IMR-90 (cell line): ENCODE measurements around the gene LAMA3. TPM values are rescaled to one million over a fixed set of nuclear protein-coding genes. Genes with fewer than 3 reads are reported as not detected.

Experiments used
- ATAC-seq: fragments of 200-7000 bp; cut with Tn5 transposase; 2 replicates; pipeline ENCODE4 v1.9.1; 2020; ENCODE audit warnings: low read depth, mild to moderate bottlenecking, moderate library complexity
- BruUV-seq: library from RNA; stranded (reverse); fragments of 400-500 nt; replicated peaks from 2 replicates; lab custom pipeline; 2021; lab: Mats Ljungman, UMichigan
- CTCF ChIA-PET: fragments of 300-600 bp; formaldehyde crosslinking; extraction: SDS; loops from one replicate; lab custom pipeline; 2021; ENCODE audit warnings: antibody characterized with exemption; lab: Yijun Ruan, JAX
- POLR2A ChIA-PET: fragments of 300-600 bp; sonication (Branson Sonifier 250); formaldehyde crosslinking; loops from one replicate; lab custom pipeline; 2022; ENCODE audit warnings: antibody characterized with exemption; ENCODE audit not compliant: unreplicated experiment; lab: Charles Lee
- DNase-seq: peaks from one replicate; pipeline ENCODE4 v3.0.0; 2013
- H2AFZ ChIP-seq: replicated peaks from 2 replicates; pipeline ENCODE3; 2013; ENCODE audit warnings: low read length, mild to moderate bottlenecking; ENCODE audit not compliant: poor library complexity
- H2AK5ac ChIP-seq: 2 replicates; pipeline ENCODE4 v1.6.1; 2013; ENCODE audit warnings: low read depth, low read length, inconsistent platforms
- H2AK9ac ChIP-seq: replicated peaks from 2 replicates; pipeline ENCODE3; 2013; ENCODE audit warnings: mild to moderate bottlenecking, low read depth, low read length, moderate library complexity; ENCODE audit not compliant: poor library complexity
- H2BK120ac ChIP-seq: 2 replicates; pipeline ENCODE4 v1.6.1; 2013; ENCODE audit warnings: low read depth, low read length, inconsistent platforms
- H2BK15ac ChIP-seq: 3 replicates; pipeline ENCODE4 v1.6.1; 2013; ENCODE audit warnings: low read depth, low read length, inconsistent platforms
- H2BK20ac ChIP-seq: 2 replicates; pipeline ENCODE4 v1.6.1; 2013; ENCODE audit warnings: low read depth, mild to moderate bottlenecking, inconsistent platforms, low read length, moderate library complexity
- H2BK5ac ChIP-seq: 2 replicates; pipeline ENCODE4 v1.6.1; 2013; ENCODE audit warnings: mild to moderate bottlenecking, low read depth, low read length, inconsistent platforms; ENCODE audit not compliant: poor library complexity, severe bottlenecking
- H3K14ac ChIP-seq: replicated peaks from 2 replicates; pipeline ENCODE4 v1.6.1; 2013; ENCODE audit warnings: low read depth, low read length, inconsistent platforms
- H3K18ac ChIP-seq: 2 replicates; pipeline ENCODE4 v1.6.1; 2013; ENCODE audit warnings: low read depth, low read length, control low read depth
- H3K23ac ChIP-seq: 2 replicates; pipeline ENCODE4 v1.6.1; 2013; ENCODE audit warnings: low read depth, low read length, inconsistent platforms
- H3K27ac ChIP-seq: 2 replicates; pipeline ENCODE4 v1.5.1; 2013; ENCODE audit warnings: mild to moderate bottlenecking, control low read depth, low read length; ENCODE audit not compliant: insufficient read depth
- H3K27me3 ChIP-seq: 2 replicates; pipeline ENCODE4 v1.6.1; 2013; ENCODE audit warnings: low read length; ENCODE audit not compliant: control insufficient read depth, insufficient read depth
- H3K36me3 ChIP-seq: 2 replicates; pipeline ENCODE4 v1.6.1; 2013; ENCODE audit warnings: low read length, mixed read lengths; ENCODE audit not compliant: control insufficient read depth, insufficient read depth
- H3K4ac ChIP-seq: 2 replicates; pipeline ENCODE4 v1.6.1; 2013; ENCODE audit warnings: low read depth, low read length, inconsistent platforms
- H3K4me1 ChIP-seq: 2 replicates; pipeline ENCODE4 v1.6.1; 2013; ENCODE audit warnings: low read length, mixed read lengths; ENCODE audit not compliant: control insufficient read depth, insufficient read depth
- H3K4me2 ChIP-seq: 2 replicates; pipeline ENCODE4 v1.6.1; 2013; ENCODE audit warnings: low read depth, mild to moderate bottlenecking, control low read depth, low read length, moderate library complexity
- H3K4me3 ChIP-seq: 2 replicates; pipeline ENCODE4 v1.5.1; 2013; ENCODE audit warnings: low read depth, mild to moderate bottlenecking, control low read depth, low read length, moderate library complexity; ENCODE audit not compliant: insufficient read depth
- H3K56ac ChIP-seq: 2 replicates; pipeline ENCODE4 v1.6.1; 2013; ENCODE audit warnings: low read length, inconsistent platforms; ENCODE audit not compliant: insufficient read depth; ENCODE audit errors: extremely low read depth
- H3K79me1 ChIP-seq, 2 experiments: 2 replicates each; pipeline ENCODE4 v1.6.1; 2013; ENCODE audit warnings: low read length in 2 of 2, inconsistent platforms in 1 of 2, low read depth in 1 of 2
- H3K9ac ChIP-seq: 2 replicates; pipeline ENCODE4 v1.6.1; 2013; ENCODE audit warnings: low read depth, low read length, control low read depth
- H3K9me1 ChIP-seq: 2 replicates; pipeline ENCODE4 v1.6.1; 2013; ENCODE audit warnings: low read length, inconsistent platforms; ENCODE audit not compliant: insufficient read depth
- H3K9me3 ChIP-seq: 2 replicates; pipeline ENCODE4 v1.6.1; 2013; ENCODE audit warnings: low read length; ENCODE audit not compliant: control insufficient read depth, insufficient read depth
- H4K20me1 ChIP-seq: 2 replicates; pipeline ENCODE4 v1.6.1; 2013; ENCODE audit warnings: low read length, inconsistent platforms; ENCODE audit not compliant: insufficient read depth
- H4K5ac ChIP-seq: 2 replicates; pipeline ENCODE4 v1.6.1; 2013; ENCODE audit warnings: mild to moderate bottlenecking, low read depth, low read length, control low read depth
- H4K8ac ChIP-seq, 2 experiments: 2 replicates each; pipeline ENCODE4 v1.6.1; 2013; ENCODE audit warnings: low read depth in 2 of 2, low read length in 2 of 2, control low read depth in 1 of 2, inconsistent platforms in 1 of 2
- H4K91ac ChIP-seq: 2 replicates; pipeline ENCODE4 v1.6.1; 2013; ENCODE audit warnings: low read depth, low read length, inconsistent platforms; ENCODE audit not compliant: insufficient read depth
- BHLHE40 ChIP-seq: fragments of 150-350 bp; IDR thresholded peaks from 2 replicates; pipeline ENCODE4 v1.6.1; 2016; ENCODE audit warnings: mild to moderate bottlenecking, low read depth, low read length
- MXI1 ChIP-seq: IDR thresholded peaks from 2 replicates; pipeline ENCODE4 v1.6.1; 2012; ENCODE audit warnings: low read depth, mild to moderate bottlenecking, low read length, moderate library complexity, borderline replicate concordance
- RCOR1 ChIP-seq: IDR thresholded peaks from 2 replicates; pipeline ENCODE4 v1.6.1; 2012; ENCODE audit warnings: mild to moderate bottlenecking, low read length, improper control_type of control experiment; ENCODE audit not compliant: insufficient replicate concordance
- dilution Hi-C: fragments of 300-500 bp; cut with HindIII; formaldehyde crosslinking; loops from one replicate; pipeline ENCODE4 v1.14.3; 2018; ENCODE audit warnings: low sequenced_read_pairs; ENCODE audit not compliant: unreplicated experiment
- in situ Hi-C: fragments of 300-500 bp; cut with MboI; formaldehyde crosslinking; loops from 3 replicates; pipeline ENCODE4 v1.14.3; 2019; ENCODE audit warnings: low sequenced_read_pairs, inconsistent platforms, mixed read lengths
- intact Hi-C: fragments of 100-400 bp; cut with micrococcal nuclease; formaldehyde crosslinking; loops from 2 replicates; pipeline ENCODE4 v1.10.0; 2022
- polyA plus RNA-seq, 3 experiments: library from polyadenylated mRNA; depleted of rRNA; stranded (reverse); fragments of >200 nt; gene quantifications; 2 replicates each; pipeline ENCODE4 v1.2.3, GENCODE V29; 2012; ENCODE audit warnings: low replicate concordance in 1 of 3
- total RNA-seq: library from RNA; depleted of rRNA; stranded (reverse); fragments of >200 nt; gene quantifications from 2 replicates; pipeline ENCODE4 v1.2.3, GENCODE V29; 2012
- TF ChIP-seq, protein P1 (sequence below): conservative IDR thresholded peaks from 2 replicates; pipeline ENCODE4 v1.5.1; 2012; ENCODE audit warnings: mild to moderate bottlenecking, low read depth, low read length, improper control_type of control experiment

LAMA3 gene
- total and polyA plus RNA-seq, 2 of the 4 experiments (the other 2 are of a cell fraction): 0.18 to 0.19 TPM

DNA sequence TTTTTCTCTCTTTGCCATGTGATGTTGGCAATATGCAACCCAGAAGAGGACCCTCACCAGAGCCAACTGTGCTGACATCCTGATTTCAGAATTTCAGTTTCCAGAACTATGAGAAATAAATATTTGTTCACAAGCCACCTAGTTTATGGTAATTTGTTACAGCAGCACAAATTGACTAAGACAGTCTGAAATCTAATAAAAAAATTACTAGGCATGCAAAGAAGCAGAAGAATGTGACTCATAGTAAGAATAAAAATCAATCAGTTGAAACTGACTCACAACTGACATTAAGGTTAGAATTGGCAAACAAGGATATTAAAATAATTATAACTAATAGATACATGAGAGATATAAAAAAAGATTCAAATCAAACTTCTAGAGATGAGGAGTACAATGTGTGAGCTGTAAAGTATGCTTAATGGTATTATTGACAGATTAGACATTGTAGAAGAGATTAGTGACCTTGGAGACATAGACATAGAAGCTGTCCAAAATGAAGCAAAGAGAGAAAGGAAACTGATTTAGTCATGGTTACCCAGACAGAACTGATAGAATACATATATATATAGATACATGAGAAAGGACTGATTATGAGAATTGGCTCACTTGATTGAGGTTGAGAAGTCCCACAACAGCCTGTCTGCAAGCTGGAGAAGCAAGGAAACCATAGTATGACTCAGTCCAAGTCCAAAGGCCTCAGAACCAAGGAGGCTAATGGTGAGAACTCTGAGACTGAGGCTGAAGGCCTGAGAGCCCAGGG, 297.5 kb downstream of the LAMA3 start:
- H3K36me3 ChIP-seq: no peaks in the 10 kb centered on the region
- dilution Hi-C loops (no loop called here), intact Hi-C loops (no loop called here), in situ Hi-C loops (no loop called here)
- no peak overlapping the region for H2AFZ ChIP-seq
- H4K20me1 ChIP-seq: no peaks in the 10 kb centered on the region
- ChIA-PET POLR2A (no interaction called here), CTCF (no interaction called here)
- H3K4me3 ChIP-seq: no peak overlapping the region
- no peak for DNase-seq
- peaks cover 5% of the 10 kb centered on the region for H3K9me1 ChIP-seq
- no peak overlapping the region for H2BK15ac ChIP-seq
- no peak overlapping the region for H3K27ac ChIP-seq
- H2BK20ac ChIP-seq: no peak overlapping the region
- no peaks in the 10 kb centered on the region for H3K27me3 ChIP-seq
- H3K9me3 ChIP-seq: 0 out of 2 replicates have a peak, but pooled peaks cover 2% of the 10 kb centered on the region
- no peak overlapping the region for H3K4ac ChIP-seq
- no peak for ATAC-seq
- no peak overlapping the region for H3K56ac ChIP-seq
- no peak overlapping the region for H3K18ac ChIP-seq
- H4K8ac ChIP-seq: no peak overlapping the region
- no peaks in the 10 kb centered on the region for H3K79me1 ChIP-seq
- H4K5ac ChIP-seq: no peak overlapping the region
- no peak overlapping the region for H2AK9ac ChIP-seq
- no peak overlapping the region for H4K91ac ChIP-seq
- H3K9ac ChIP-seq: no peak overlapping the region
- no peak overlapping the region for H3K4me2 ChIP-seq
- H3K14ac ChIP-seq: no peak overlapping the region
- peaks cover 11% of the 10 kb centered on the region for H3K4me1 ChIP-seq
- H2BK120ac ChIP-seq: no peak overlapping the region
- no TSS peak for BruUV-seq
- no peak overlapping the region for H2AK5ac ChIP-seq
- no peak for TF ChIP-seq RCOR1
- no peak for TF ChIP-seq MXI1
- no peak for TF ChIP-seq BHLHE40
- TF ChIP-seq, protein P1, sequence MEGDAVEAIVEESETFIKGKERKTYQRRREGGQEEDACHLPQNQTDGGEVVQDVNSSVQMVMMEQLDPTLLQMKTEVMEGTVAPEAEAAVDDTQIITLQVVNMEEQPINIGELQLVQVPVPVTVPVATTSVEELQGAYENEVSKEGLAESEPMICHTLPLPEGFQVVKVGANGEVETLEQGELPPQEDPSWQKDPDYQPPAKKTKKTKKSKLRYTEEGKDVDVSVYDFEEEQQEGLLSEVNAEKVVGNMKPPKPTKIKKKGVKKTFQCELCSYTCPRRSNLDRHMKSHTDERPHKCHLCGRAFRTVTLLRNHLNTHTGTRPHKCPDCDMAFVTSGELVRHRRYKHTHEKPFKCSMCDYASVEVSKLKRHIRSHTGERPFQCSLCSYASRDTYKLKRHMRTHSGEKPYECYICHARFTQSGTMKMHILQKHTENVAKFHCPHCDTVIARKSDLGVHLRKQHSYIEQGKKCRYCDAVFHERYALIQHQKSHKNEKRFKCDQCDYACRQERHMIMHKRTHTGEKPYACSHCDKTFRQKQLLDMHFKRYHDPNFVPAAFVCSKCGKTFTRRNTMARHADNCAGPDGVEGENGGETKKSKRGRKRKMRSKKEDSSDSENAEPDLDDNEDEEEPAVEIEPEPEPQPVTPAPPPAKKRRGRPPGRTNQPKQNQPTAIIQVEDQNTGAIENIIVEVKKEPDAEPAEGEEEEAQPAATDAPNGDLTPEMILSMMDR: no peak
- no peak overlapping the region for H2BK5ac ChIP-seq
- H3K23ac ChIP-seq: no peak overlapping the region
